ENCODE results near the gene TBRG4. TPM values are rescaled to one million over a fixed set of nuclear protein-coding genes. Genes with fewer than 3 reads are reported as not detected.

The TBRG4 gene
- total RNA-seq, 6 donors from 2014 or later, result 24.2 to 92.2 (median 54.6) TPM

- no peaks in the 10 kb centered on the region for H3K27me3 ChIP-seq
- H3K9me3 ChIP-seq, result no peaks in the 10 kb centered on the region
- DNase-seq (no peak), ATAC-seq (ENCODE audit: low FRiP score in 2 of 2) (no peak)
- 90 to 94% methylated on average over 6 to 11 of the region's 11 CpGs for WGBS, 2 donors
- H3K4me3 ChIP-seq, result no peak overlapping the region
- TF ChIP-seq EP300 (IDR thresholded peaks at IDR 0.05), result no peak
- no peak for TF ChIP-seq POLR2A (IDR thresholded peaks at IDR 0.05)
- TF ChIP-seq CTCF (IDR thresholded peaks at IDR 0.05), result no peak
- TF ChIP-seq POLR2AphosphoS5 (IDR thresholded peaks at IDR 0.05), result no peak
- peaks cover 0 to 8% (median 2%) of the 10 kb centered on the region in 4 donors for H3K4me1 ChIP-seq
- no peaks in the 10 kb centered on the region for H3K36me3 ChIP-seq
- no peak overlapping the region for H3K27ac ChIP-seq
Observed at GRCh38 chr7:45125193-45125904, 13.9 kb upstream of the TBRG4 start.

- peaks cover 0 to 8% (median 2%) of the 10 kb centered on the region in 4 donors for H3K4me1 ChIP-seq
- no peak overlapping the region for H3K27ac ChIP-seq
- H3K36me3 ChIP-seq, result no peaks in the 10 kb centered on the region
- no peaks in the 10 kb centered on the region for H3K27me3 ChIP-seq
- no peak overlapping the region for H3K4me3 ChIP-seq
- DNase-seq (peak in 1 of 2 donors; percentile 71), ATAC-seq (ENCODE audit: low FRiP score in 2 of 2) (peak in 1 of 2 donors; percentile 17)
- no peak for TF ChIP-seq CTCF (IDR thresholded peaks at IDR 0.05)
- no peak for TF ChIP-seq EP300 (IDR thresholded peaks at IDR 0.05)
- no peak for TF ChIP-seq POLR2AphosphoS5 (IDR thresholded peaks at IDR 0.05)
- TF ChIP-seq POLR2A (IDR thresholded peaks at IDR 0.05), result no peak
- 79 to 80% methylated on average over 7 to 11 of the region's 12 CpGs for WGBS, 2 donors
- H3K9me3 ChIP-seq, result no peaks in the 10 kb centered on the region
Observed at GRCh38 chr7:45123913-45124710, 12.6 kb upstream of the TBRG4 start.

GRCh38 chr7:45122975-45123860 lies 11.7 kb upstream of the TBRG4 start:
- ATAC-seq (ENCODE audit: low FRiP score in 2 of 2) (no peak), DNase-seq (no peak)
- H3K9me3 ChIP-seq, result no peaks in the 10 kb centered on the region
- no peaks in the 10 kb centered on the region for H3K36me3 ChIP-seq
- peaks cover 0 to 8% (median 2%) of the 10 kb centered on the region in 4 donors for H3K4me1 ChIP-seq
- 82 to 83% methylated on average over 13 to 16 of the region's 16 CpGs for WGBS, 2 donors
- no peak overlapping the region for H3K27ac ChIP-seq
- no peaks in the 10 kb centered on the region for H3K27me3 ChIP-seq
- no peak overlapping the region for H3K4me3 ChIP-seq
- TF ChIP-seq CTCF (IDR thresholded peaks at IDR 0.05), result no peak
- no peak for TF ChIP-seq POLR2A (IDR thresholded peaks at IDR 0.05)
- no peak for TF ChIP-seq EP300 (IDR thresholded peaks at IDR 0.05)
- TF ChIP-seq POLR2AphosphoS5 (IDR thresholded peaks at IDR 0.05), result no peak

GRCh38 chr7:45119550-45119949 lies 8.1 kb upstream of the TBRG4 start:
- ATAC-seq (ENCODE audit: low FRiP score in 2 of 2) (no peak), DNase-seq (no peak)
- no peak overlapping the region for H3K4me3 ChIP-seq
- TF ChIP-seq POLR2A (IDR thresholded peaks at IDR 0.05) (no peak), EP300 (IDR thresholded peaks at IDR 0.05) (no peak), POLR2AphosphoS5 (IDR thresholded peaks at IDR 0.05) (no peak), CTCF (IDR thresholded peaks at IDR 0.05) (no peak)
- H3K4me1 ChIP-seq, result peaks cover 0 to 8% (median 2%) of the 10 kb centered on the region in 4 donors
- H3K9me3 ChIP-seq, result no peaks in the 10 kb centered on the region
- no peaks in the 10 kb centered on the region for H3K27me3 ChIP-seq
- no peaks in the 10 kb centered on the region for H3K36me3 ChIP-seq
- no peak overlapping the region for H3K27ac ChIP-seq
- WGBS, 2 donors, result 88 to 90% methylated on average over 3 of the region's 3 CpGs
